ENCODE measurements around the gene ERF.

DNA sequence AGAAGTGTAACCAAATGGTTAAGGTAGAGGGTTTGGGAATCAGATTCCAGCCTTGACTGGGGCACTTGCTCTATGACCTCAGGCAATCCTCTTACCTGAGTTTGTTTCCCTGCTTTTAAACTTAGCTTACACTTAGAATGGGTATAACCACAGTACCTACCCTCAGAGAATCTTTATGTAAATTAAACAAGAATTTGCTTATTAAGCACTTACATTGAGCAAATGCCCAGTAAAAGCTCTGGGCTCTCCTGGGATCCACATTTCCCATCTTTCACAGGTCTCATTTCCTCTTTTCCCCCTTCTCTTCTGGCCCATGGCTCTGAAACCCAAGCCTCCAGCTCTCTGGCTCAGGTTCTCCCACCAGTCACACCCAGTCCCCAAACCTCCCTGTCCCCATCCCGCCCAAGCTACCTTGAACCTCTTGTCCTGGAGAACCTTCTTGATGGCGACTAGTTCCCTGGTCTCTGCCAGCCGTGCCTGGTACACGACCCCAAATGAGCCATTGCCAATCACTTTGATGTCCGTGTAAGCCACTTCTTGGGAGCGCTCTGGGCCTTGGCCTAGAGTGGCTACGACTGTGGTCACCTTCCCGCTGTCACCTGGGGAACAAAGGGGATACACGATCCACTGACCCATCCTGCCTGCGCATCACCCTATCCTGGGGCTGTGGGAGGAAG lies 15.2 kb downstream of the ERF start:
- no peak for TF ChIP-seq GATA3 (IDR thresholded peaks at IDR 0.05; ENCODE audit: low read depth, low read length)
- no peak for TF ChIP-seq GATA2 (IDR thresholded peaks at IDR 0.05; ENCODE audit: low read depth, low read length)
